ENCODE data around the gene PPFIA2. TPM values are rescaled to one million over a fixed set of nuclear protein-coding genes. Genes with fewer than 3 reads are reported as not detected.

Gene PPFIA2
- total RNA-seq, 1 donor from 2014 or later = 0.83 TPM

DNA sequence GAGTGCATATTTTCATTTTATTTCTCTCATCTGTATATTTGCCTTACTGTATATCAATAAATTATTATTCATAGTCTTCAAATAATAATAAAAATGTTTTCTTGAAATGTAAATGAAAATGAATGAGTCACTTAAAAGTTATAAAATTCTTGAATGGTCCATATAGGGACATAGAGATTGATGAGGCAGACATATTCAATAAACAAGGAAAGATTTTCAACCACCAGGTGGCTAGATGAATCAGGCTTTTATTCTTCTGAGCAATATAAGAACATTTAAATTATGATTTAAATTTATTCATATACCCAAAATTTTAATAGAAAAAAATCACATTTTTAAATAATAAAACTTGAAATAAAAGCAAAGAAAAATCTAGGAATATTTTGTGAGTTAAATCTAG, 431.7 kb downstream of the PPFIA2 start:
- Histone ChIP-seq H3K27ac (no peak overlapping the region), H3K4me1 (no peaks in the 10 kb centered on the region), H3K9me3 (no peaks in the 10 kb centered on the region), H3K36me3 (no peaks in the 10 kb centered on the region), H3K27me3 (ENCODE audit: low read depth) (no peaks in the 10 kb centered on the region), H3K4me3 (no peak overlapping the region)
- ATAC-seq (no peak), DNase-seq (no peak)
- intact Hi-C loops (cut with DNase I) = no loop called here
- TF ChIP-seq, protein P1, sequence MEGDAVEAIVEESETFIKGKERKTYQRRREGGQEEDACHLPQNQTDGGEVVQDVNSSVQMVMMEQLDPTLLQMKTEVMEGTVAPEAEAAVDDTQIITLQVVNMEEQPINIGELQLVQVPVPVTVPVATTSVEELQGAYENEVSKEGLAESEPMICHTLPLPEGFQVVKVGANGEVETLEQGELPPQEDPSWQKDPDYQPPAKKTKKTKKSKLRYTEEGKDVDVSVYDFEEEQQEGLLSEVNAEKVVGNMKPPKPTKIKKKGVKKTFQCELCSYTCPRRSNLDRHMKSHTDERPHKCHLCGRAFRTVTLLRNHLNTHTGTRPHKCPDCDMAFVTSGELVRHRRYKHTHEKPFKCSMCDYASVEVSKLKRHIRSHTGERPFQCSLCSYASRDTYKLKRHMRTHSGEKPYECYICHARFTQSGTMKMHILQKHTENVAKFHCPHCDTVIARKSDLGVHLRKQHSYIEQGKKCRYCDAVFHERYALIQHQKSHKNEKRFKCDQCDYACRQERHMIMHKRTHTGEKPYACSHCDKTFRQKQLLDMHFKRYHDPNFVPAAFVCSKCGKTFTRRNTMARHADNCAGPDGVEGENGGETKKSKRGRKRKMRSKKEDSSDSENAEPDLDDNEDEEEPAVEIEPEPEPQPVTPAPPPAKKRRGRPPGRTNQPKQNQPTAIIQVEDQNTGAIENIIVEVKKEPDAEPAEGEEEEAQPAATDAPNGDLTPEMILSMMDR (IDR thresholded peaks at IDR 0.05) = no peak

DNA sequence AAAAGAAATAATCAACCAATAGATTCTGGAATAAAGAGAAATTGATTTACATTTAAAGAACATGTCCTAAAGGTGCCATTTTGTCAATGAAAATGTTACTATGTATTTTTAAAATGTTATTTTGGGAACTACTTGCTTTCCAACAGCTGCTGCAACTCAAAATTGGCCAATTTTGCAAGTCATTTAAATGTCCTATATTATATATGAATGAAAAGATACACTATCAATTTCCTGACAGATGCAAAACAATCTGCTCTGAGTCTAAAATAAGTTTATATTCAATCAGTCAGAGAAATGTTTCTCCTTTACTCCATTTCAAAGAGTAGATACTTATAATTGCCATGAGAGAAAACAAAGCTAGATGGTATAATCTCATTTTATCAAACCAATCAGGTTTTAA, 434.1 kb downstream of the PPFIA2 start:
- DNase-seq = no peak
- Histone ChIP-seq H3K4me3 (no peak overlapping the region), H3K36me3 (no peaks in the 10 kb centered on the region), H3K27ac (no peak overlapping the region), H3K9me3 (no peaks in the 10 kb centered on the region), H3K4me1 (no peaks in the 10 kb centered on the region), H3K27me3 (ENCODE audit: low read depth) (no peaks in the 10 kb centered on the region)
- intact Hi-C loops (cut with DNase I) = no loop called here
- TF ChIP-seq, protein P1 (IDR thresholded peaks at IDR 0.05) = no peak
- ATAC-seq = no peak

GRCh38 chr12:81314903-81315531, 444.1 kb downstream of the PPFIA2 start:
- no peak for DNase-seq
- no peaks in the 10 kb centered on the region for H3K27me3 ChIP-seq (ENCODE audit: low read depth)
- ATAC-seq = no peak
- no peaks in the 10 kb centered on the region for H3K9me3 ChIP-seq
- intact Hi-C loops (cut with DNase I) = no loop called here
- no peak overlapping the region for H3K4me3 ChIP-seq
- TF ChIP-seq, protein P1 (IDR thresholded peaks at IDR 0.05) = no peak
- no peak overlapping the region for H3K27ac ChIP-seq
- H3K36me3 ChIP-seq = no peaks in the 10 kb centered on the region
- H3K4me1 ChIP-seq = no peaks in the 10 kb centered on the region

- no peak for ATAC-seq
- intact Hi-C loops (cut with DNase I) = no loop called here
- Histone ChIP-seq H3K27me3 (ENCODE audit: low read depth) (no peaks in the 10 kb centered on the region), H3K27ac (no peak overlapping the region), H3K4me1 (no peaks in the 10 kb centered on the region), H3K36me3 (no peaks in the 10 kb centered on the region), H3K9me3 (no peaks in the 10 kb centered on the region), H3K4me3 (no peak overlapping the region)
- TF ChIP-seq, protein P1 (IDR thresholded peaks at IDR 0.05) = no peak
- DNase-seq = no peak
Observed at GRCh38 chr12:81303935-81304334, 455.2 kb downstream of the PPFIA2 start.

DNA sequence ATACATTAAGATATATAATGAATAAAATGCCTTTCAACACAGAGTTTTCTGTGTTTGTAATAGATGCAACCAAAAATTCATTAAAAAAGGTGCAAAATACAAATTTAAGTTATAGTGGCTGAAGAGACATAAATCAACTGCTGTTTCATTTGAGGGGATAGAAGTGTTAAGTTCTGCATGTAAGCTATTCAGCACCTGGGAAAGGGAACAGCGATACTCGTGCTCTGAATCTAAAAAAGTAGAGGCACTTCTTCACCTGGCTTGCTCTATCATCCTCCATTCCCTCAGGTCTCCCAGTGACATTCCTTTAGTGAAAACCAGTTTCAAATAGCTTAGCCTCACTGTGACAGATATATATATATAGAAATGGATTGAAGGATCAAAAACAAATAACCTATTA, 458.7 kb downstream of the PPFIA2 start:
- DNase-seq = no peak
- Histone ChIP-seq H3K36me3 (no peaks in the 10 kb centered on the region), H3K27me3 (ENCODE audit: low read depth) (no peaks in the 10 kb centered on the region), H3K27ac (no peak overlapping the region), H3K4me3 (no peak overlapping the region), H3K4me1 (no peaks in the 10 kb centered on the region), H3K9me3 (no peaks in the 10 kb centered on the region)
- TF ChIP-seq, protein P1 (IDR thresholded peaks at IDR 0.05) = no peak
- intact Hi-C loops (cut with DNase I) = no loop called here
- ATAC-seq = no peak
